HCT116 (cell line): ENCODE results near the gene CLEC5A. TPM values are rescaled to one million over a fixed set of nuclear protein-coding genes. Genes with fewer than 3 reads are reported as not detected.

Source experiments
- ATAC-seq: fragments of 200-7000 bp; cut with Tn5 transposase; 2 replicates; pipeline ENCODE4 v1.9.1; 2020; ENCODE audit warnings: mild to moderate bottlenecking, moderate library complexity
- BruUV-seq: library from RNA; stranded (reverse); fragments of 400-500 nt; replicated peaks from 2 replicates; lab custom pipeline; 2021; lab: Mats Ljungman, UMichigan
- CTCF ChIA-PET: fragments of 300-600 bp; sonication (Branson Sonifier 250); formaldehyde crosslinking; loops from one replicate; lab custom pipeline; 2021; ENCODE audit warnings: antibody characterized with exemption; lab: Charles Lee
- POLR2A ChIA-PET: fragments of 300-600, 350-600 bp; sonication (Branson Sonifier 250); formaldehyde crosslinking; loops from one replicate; lab custom pipeline; 2021; ENCODE audit warnings: antibody characterized with exemption; lab: Charles Lee
- RAD21 ChIA-PET, 2 experiments: fragments of 300-600 bp; sonication (Branson Sonifier 250); formaldehyde crosslinking; loops; one replicate each; lab custom pipeline; 2023; ENCODE audit warnings: low total read pairs in 2 of 2; ENCODE audit not compliant: uncharacterized antibody in 2 of 2, unreplicated experiment in 2 of 2, low non-redundant PET in 1 of 2; lab: Charles Lee
- DNase-seq: peaks from one replicate; pipeline ENCODE4 v3.0.0-alpha.2; 2010; ENCODE audit warnings: low read depth, low spot score
- H2AFZ ChIP-seq: fragments of 200-600 bp; shearing (Covaris generic), sonication (generic); 2 replicates; pipeline ENCODE4 v1.6.1; 2017; ENCODE audit warnings: low read depth, mixed run types, mixed read lengths, antibody characterized with exemption, low read length; ENCODE audit not compliant: poor library complexity, severe bottlenecking
- H3K27ac ChIP-seq: 2 replicates; pipeline ENCODE4 v1.5.1; 2012; ENCODE audit warnings: low read depth, low read length
- H3K27me3 ChIP-seq: fragments of 200-600 bp; sonication (generic); 2 replicates; pipeline ENCODE4 v1.6.1; 2016; ENCODE audit warnings: mixed run types, low read length, mixed read lengths; ENCODE audit not compliant: insufficient read depth
- H3K36me3 ChIP-seq, 2 experiments: fragments of 200-500 bp in 1 of 2; fragments of 200-600 bp in 1 of 2; sonication (Bioruptor generic) in 1 of 2; sonication (generic) in 1 of 2; 2 replicates each; pipeline versions ENCODE4 v1.5.1 to v1.6.1; 2014 to 2016; ENCODE audit warnings: low read length in 2 of 2, inconsistent platforms in 1 of 2, mixed read lengths in 1 of 2, mixed run types in 1 of 2; ENCODE audit not compliant: insufficient read depth in 2 of 2, control insufficient read depth in 1 of 2
- H3K4me1 ChIP-seq, 2 experiments: fragments of 200-600 bp in 1 of 2; sonication (generic) in 1 of 2; 2 replicates each; pipeline versions ENCODE4 v1.5.1 to v1.6.1; 2012 to 2017; ENCODE audit warnings: low read length in 2 of 2, inconsistent platforms in 1 of 2, mild to moderate bottlenecking in 1 of 2, mixed read lengths in 1 of 2, mixed run types in 1 of 2, moderate library complexity in 1 of 2; ENCODE audit not compliant: insufficient read depth in 2 of 2, control insufficient read depth in 1 of 2
- H3K4me2 ChIP-seq: fragments of 200-600 bp; sonication (generic); 2 replicates; pipeline ENCODE4 v1.6.1; 2017; ENCODE audit warnings: mixed run types, low read length, mixed read lengths
- H3K4me3 ChIP-seq, 2 experiments: fragments of 200-600 bp in 1 of 2; sonication (generic) in 1 of 2; replicated peaks in 1 of 2; 2 replicates each; pipeline ENCODE4 v1.5.1; 2011 to 2016; ENCODE audit warnings: low read length in 2 of 2, control low read depth in 1 of 2, low read depth in 1 of 2, mild to moderate bottlenecking in 1 of 2, mixed read lengths in 1 of 2, mixed run types in 1 of 2
- H3K79me2 ChIP-seq: fragments of 200-600 bp; sonication (generic); 2 replicates; pipeline ENCODE4 v1.6.1; 2017; ENCODE audit warnings: mild to moderate bottlenecking, mixed run types, low read length, moderate library complexity, mixed read lengths; ENCODE audit not compliant: insufficient read depth
- H3K9ac ChIP-seq: fragments of 200-600 bp; sonication (generic); 2 replicates; pipeline ENCODE4 v1.6.1; 2016; ENCODE audit warnings: low read length, mixed read lengths
- H3K9me2 ChIP-seq: fragments of 200-600 bp; sonication (generic), shearing (Covaris generic); 2 replicates; pipeline ENCODE4 v1.6.1; 2017; ENCODE audit warnings: mixed run types, mild to moderate bottlenecking, moderate library complexity; ENCODE audit not compliant: insufficient read depth
- H3K9me3 ChIP-seq, 2 experiments: fragments of 200-500 bp in 1 of 2; fragments of 200-600 bp in 1 of 2; sonication (Bioruptor generic) in 1 of 2; sonication (generic) in 1 of 2; 2 replicates each; pipeline ENCODE4 v1.6.1; 2014 to 2017; ENCODE audit warnings: low read length in 2 of 2, mixed read lengths in 2 of 2, inconsistent platforms in 1 of 2, low read depth in 1 of 2, mild to moderate bottlenecking in 1 of 2, mixed run types in 1 of 2, moderate library complexity in 1 of 2; ENCODE audit not compliant: control insufficient read depth in 1 of 2, insufficient read depth in 1 of 2
- H4K20me1 ChIP-seq: fragments of 200-600 bp; sonication (generic), shearing (Covaris generic); 2 replicates; pipeline ENCODE4 v1.6.1; 2017; ENCODE audit warnings: mixed run types, mild to moderate bottlenecking, moderate library complexity; ENCODE audit not compliant: insufficient read depth
- CEBPB ChIP-seq: IDR thresholded peaks from 2 replicates; pipeline ENCODE4 v1.6.1; 2012; ENCODE audit warnings: low read depth
- EGR1 ChIP-seq: IDR thresholded peaks from 2 replicates; pipeline ENCODE4 v1.6.1; 2012; ENCODE audit warnings: low read depth
- EZH2 ChIP-seq: fragments of 200-600 bp; sonication (generic); IDR thresholded peaks from 2 replicates; pipeline ENCODE4 v1.6.1; 2017; ENCODE audit warnings: antibody characterized with exemption, mixed run types
- EZH2phosphoT487 ChIP-seq: fragments of 200-600 bp; IDR thresholded peaks from 2 replicates; pipeline ENCODE4 v1.6.1; 2018; ENCODE audit warnings: antibody characterized with exemption, borderline replicate concordance
- FOSL1 ChIP-seq: IDR thresholded peaks from 2 replicates; pipeline ENCODE4 v1.6.1; 2012; ENCODE audit warnings: low read depth
- JUND ChIP-seq: IDR thresholded peaks from 2 replicates; pipeline ENCODE4 v1.6.1; 2012
- POLR2A ChIP-seq: IDR thresholded peaks from 2 replicates; pipeline ENCODE4 v1.7.0; 2011; ENCODE audit warnings: borderline replicate concordance; ENCODE audit not compliant: insufficient read depth, insufficient read length; ENCODE audit errors: extremely low read depth
- POLR2AphosphoS5 ChIP-seq: IDR thresholded peaks from 2 replicates; pipeline ENCODE4 v1.6.1; 2011; ENCODE audit warnings: mild to moderate bottlenecking, low read depth, low read length, moderate library complexity
- RAD21 ChIP-seq: IDR thresholded peaks from 2 replicates; pipeline ENCODE4 v1.6.1; 2012; ENCODE audit warnings: low read depth, mild to moderate bottlenecking
- REST ChIP-seq: IDR thresholded peaks from 2 replicates; pipeline ENCODE4 v1.6.1; 2012; ENCODE audit warnings: low read depth
- TCF7L2 ChIP-seq: IDR thresholded peaks from 2 replicates; pipeline ENCODE4 v1.7.0; 2011; ENCODE audit warnings: borderline replicate concordance, inconsistent platforms; ENCODE audit not compliant: insufficient read depth, insufficient read length; ENCODE audit errors: extremely low read depth
- ZNF274 ChIP-seq: fragments of 200-500 bp; sonication (Bioruptor generic); IDR thresholded peaks from 2 replicates; pipeline ENCODE4 v1.6.1; 2014; ENCODE audit warnings: mild to moderate bottlenecking, low read depth, low read length, inconsistent platforms
- intact Hi-C: fragments of 100-400 bp; cut with micrococcal nuclease; formaldehyde crosslinking; loops from 2 replicates; pipeline ENCODE4 v1.10.0; 2022
- total RNA-seq: library from RNA; stranded (reverse); gene quantifications from one replicate; pipeline ENCODE4 v1.2.1, GENCODE V29; 2021; ENCODE audit not compliant: unreplicated experiment
- TF ChIP-seq, protein P1 (sequence below): IDR thresholded peaks from 2 replicates; pipeline ENCODE4 v1.6.1; 2011; ENCODE audit warnings: mild to moderate bottlenecking, low read length, moderate library complexity; ENCODE audit not compliant: insufficient replicate concordance; ENCODE audit errors: extremely low read depth

The CLEC5A gene
- total RNA-seq, 1 experiment from 2014 or later: 0.32 TPM

DNA sequence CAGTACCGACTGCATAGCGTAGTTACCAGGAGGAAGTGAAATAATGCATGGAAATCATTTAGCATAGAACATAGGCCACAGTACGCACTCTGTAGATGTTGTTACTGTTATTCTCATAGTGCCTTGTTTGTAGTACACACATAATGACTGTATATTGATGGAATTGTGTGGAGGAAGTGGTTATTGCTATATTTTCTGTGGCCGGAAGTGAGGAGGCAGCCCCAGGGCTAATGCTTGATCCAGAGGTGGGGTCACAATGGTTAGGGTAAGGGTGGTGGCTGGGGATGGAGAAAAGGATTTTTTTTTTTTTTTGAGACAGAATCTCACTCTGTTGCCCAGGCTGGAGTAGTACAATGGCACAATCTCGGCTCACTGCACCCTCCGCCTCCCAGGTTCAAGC lies 44.4 kb upstream of the CLEC5A start:
- ChIA-PET CTCF (no interaction called here), RAD21 (no interaction called here), POLR2A (no interaction called here)
- ATAC-seq (no peak), DNase-seq (no peak)
- Histone ChIP-seq H2AFZ (no peak overlapping the region), H3K9ac (no peak overlapping the region), H3K27me3 (no peaks in the 10 kb centered on the region), H3K4me1 (no peaks in the 10 kb centered on the region), H3K79me2 (no peaks in the 10 kb centered on the region), H4K20me1 (no peaks in the 10 kb centered on the region), H3K4me2 (no peak overlapping the region), H3K27ac (no peak overlapping the region), H3K9me2 (no peaks in the 10 kb centered on the region), H3K36me3 (no peaks in the 10 kb centered on the region), H3K4me3 (no peak overlapping the region), H3K9me3 (no peaks in the 10 kb centered on the region)
- intact Hi-C loops: no loop called here
- TF ChIP-seq EGR1 (no peak), RAD21 (no peak), REST (no peak), EZH2 (no peak)
- no TSS peak for BruUV-seq

DNA sequence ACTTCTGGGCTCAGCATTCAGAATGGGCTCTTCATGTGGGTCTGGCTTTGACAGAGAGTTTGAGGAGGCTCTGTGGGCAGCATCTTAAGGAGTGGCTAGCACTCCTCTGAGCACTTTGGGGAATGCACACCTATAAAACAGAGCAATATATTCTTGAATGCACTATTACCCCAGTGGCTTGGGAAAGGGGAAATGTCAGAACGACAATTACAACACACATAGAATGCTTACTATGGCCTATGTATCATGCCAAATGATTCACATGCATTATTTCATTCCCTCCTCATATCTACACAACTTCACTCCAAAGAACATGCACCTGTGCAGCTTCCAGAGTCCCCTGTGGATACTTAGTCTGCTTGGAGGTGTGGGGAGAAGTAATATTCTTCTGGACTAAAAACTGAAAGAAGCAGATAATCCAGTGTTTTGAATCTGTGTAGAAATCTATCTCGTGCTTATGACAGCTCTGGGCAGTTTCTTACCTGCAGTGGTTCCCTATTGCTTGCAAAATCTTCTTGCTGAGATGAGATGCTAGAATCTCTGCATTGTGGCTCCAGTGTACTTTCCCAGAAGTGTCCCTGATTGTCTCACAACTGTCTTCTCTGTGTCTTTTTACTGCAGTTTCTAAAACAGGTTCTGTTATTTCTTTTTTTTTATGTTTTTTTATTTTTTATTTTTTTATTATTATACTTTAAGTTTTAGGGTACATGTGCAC lies 43.4 kb upstream of the CLEC5A start:
- H3K4me3 ChIP-seq: no peak overlapping the region
- POLR2A ChIA-PET: no interaction called here
- TF ChIP-seq ZNF274: no peak
- TF ChIP-seq EZH2phosphoT487: no peak
- no peak for TF ChIP-seq EZH2
- TF ChIP-seq FOSL1: no peak
- no peak for TF ChIP-seq CEBPB
- no peak for TF ChIP-seq TCF7L2
- TF ChIP-seq, protein P1, sequence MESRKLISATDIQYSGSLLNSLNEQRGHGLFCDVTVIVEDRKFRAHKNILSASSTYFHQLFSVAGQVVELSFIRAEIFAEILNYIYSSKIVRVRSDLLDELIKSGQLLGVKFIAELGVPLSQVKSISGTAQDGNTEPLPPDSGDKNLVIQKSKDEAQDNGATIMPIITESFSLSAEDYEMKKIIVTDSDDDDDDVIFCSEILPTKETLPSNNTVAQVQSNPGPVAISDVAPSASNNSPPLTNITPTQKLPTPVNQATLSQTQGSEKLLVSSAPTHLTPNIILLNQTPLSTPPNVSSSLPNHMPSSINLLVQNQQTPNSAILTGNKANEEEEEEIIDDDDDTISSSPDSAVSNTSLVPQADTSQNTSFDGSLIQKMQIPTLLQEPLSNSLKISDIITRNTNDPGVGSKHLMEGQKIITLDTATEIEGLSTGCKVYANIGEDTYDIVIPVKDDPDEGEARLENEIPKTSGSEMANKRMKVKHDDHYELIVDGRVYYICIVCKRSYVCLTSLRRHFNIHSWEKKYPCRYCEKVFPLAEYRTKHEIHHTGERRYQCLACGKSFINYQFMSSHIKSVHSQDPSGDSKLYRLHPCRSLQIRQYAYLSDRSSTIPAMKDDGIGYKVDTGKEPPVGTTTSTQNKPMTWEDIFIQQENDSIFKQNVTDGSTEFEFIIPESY: no peak
- no peak for TF ChIP-seq EGR1
- no peak for TF ChIP-seq POLR2A
- TF ChIP-seq POLR2AphosphoS5: no peak
- TF ChIP-seq JUND: no peak

More for the DNA sequence above, 43.4 kb upstream of the CLEC5A start:
- Histone ChIP-seq H3K4me2 (no peak overlapping the region), H3K27ac (no peak overlapping the region), H3K9me3 (no peaks in the 10 kb centered on the region), H3K79me2 (no peaks in the 10 kb centered on the region), H3K9ac (no peak overlapping the region), H3K9me2 (no peaks in the 10 kb centered on the region), H2AFZ (no peak overlapping the region), H3K36me3 (no peaks in the 10 kb centered on the region), H3K4me1 (no peaks in the 10 kb centered on the region), H4K20me1 (no peaks in the 10 kb centered on the region), H3K27me3 (no peaks in the 10 kb centered on the region)
- intact Hi-C loops: no loop called here
- CTCF ChIA-PET: no interaction called here
- no TSS peak for BruUV-seq
- RAD21 ChIA-PET: no interaction called here
- ATAC-seq (no peak), DNase-seq (no peak)
